DND-41 (cell line): ENCODE measurements around the gene RAB7B.

Experiments used
- EZH2 ChIP-seq: IDR thresholded peaks from 3 replicates; pipeline ENCODE4 v1.6.1; 2012; ENCODE audit warnings: borderline replicate concordance, low read depth, mild to moderate bottlenecking, moderate library complexity, low read length, inconsistent platforms; ENCODE audit not compliant: severe bottlenecking
- TF ChIP-seq, protein P1 (sequence below): IDR thresholded peaks from 2 replicates; pipeline ENCODE4 v1.5.1; 2012; ENCODE audit warnings: borderline replicate concordance, low read length, moderate library complexity, mild to moderate bottlenecking; ENCODE audit not compliant: poor library complexity, severe bottlenecking; ENCODE audit errors: extremely low read depth

DNA sequence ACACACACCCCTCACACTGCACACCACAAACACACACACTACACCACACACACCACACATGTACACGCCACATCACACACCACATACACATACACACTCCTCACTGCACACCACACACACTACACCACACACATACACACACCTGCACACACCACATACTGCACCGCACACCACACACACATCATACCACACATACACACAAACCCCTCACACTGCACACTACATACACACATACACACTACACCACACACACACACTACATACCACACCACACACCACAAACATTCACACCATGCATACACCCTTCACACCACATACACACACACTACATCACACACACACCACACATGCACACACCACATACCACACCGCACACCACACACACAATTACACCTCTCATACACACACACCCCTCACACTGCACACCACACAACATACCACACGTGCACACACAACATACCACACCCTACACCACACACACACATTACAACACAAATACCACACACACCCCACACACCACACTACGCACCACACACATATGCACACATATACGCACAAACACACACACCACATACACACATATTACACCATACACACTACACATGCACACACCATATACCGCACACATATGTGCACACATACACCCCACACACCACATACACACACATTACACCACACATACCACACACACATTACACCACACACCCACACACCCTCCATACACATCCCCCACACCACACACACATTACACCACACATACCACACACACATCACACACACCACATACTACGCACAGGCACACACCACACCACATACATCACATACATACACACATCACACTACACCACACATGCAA lies 29.6 kb downstream of the RAB7B start:
- TF ChIP-seq, protein P1, sequence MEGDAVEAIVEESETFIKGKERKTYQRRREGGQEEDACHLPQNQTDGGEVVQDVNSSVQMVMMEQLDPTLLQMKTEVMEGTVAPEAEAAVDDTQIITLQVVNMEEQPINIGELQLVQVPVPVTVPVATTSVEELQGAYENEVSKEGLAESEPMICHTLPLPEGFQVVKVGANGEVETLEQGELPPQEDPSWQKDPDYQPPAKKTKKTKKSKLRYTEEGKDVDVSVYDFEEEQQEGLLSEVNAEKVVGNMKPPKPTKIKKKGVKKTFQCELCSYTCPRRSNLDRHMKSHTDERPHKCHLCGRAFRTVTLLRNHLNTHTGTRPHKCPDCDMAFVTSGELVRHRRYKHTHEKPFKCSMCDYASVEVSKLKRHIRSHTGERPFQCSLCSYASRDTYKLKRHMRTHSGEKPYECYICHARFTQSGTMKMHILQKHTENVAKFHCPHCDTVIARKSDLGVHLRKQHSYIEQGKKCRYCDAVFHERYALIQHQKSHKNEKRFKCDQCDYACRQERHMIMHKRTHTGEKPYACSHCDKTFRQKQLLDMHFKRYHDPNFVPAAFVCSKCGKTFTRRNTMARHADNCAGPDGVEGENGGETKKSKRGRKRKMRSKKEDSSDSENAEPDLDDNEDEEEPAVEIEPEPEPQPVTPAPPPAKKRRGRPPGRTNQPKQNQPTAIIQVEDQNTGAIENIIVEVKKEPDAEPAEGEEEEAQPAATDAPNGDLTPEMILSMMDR, result no peak
- TF ChIP-seq EZH2, result no peak
